Activated CD4-positive, alpha-beta T cell treated with anti-CD3 and anti-CD28 coated beads for 4 hours (primary cell): Measurements from ENCODE around the gene C21orf58.
"Not testable (repeated sequence)": the region's sequence is repeated elsewhere in the genome, so short reads cannot be mapped to it uniquely, and the experiment has no call there.

ENCODE experiments used
- DNase-seq, 2 donors: peaks; one replicate each; pipeline ENCODE4 v3.0.0-alpha.2; 2020

C21orf58 gene

GRCh38 chr21:46322351-46323226 is 1.1 kb downstream of the C21orf58 start:
- no peak for DNase-seq

- DNase-seq: no peak
These were observed 3.3 kb downstream of the C21orf58 start for GRCh38 chr21:46320331-46320801.

GRCh38 chr21:46319186-46319585 is 4.5 kb downstream of the C21orf58 start:
- DNase-seq: no peak

GRCh38 chr21:46318464-46318845 is 5.2 kb downstream of the C21orf58 start:
- no peak for DNase-seq

GRCh38 chr21:46317710-46318463 is 5.8 kb downstream of the C21orf58 start:
- no peak for DNase-seq

- no peak for DNase-seq
These were observed 6.9 kb downstream of the C21orf58 start for GRCh38 chr21:46316708-46317324.

GRCh38 chr21:46314441-46315020 is 9.1 kb downstream of the C21orf58 start:
- DNase-seq: no peak

GRCh38 chr21:46312949-46313348 is 10.7 kb downstream of the C21orf58 start:
- no peak for DNase-seq

- DNase-seq: no peak
These were observed 12.1 kb downstream of the C21orf58 start for GRCh38 chr21:46311568-46311967.

- not testable (repeated sequence) for DNase-seq
These were observed 13.4 kb downstream of the C21orf58 start for GRCh38 chr21:46310260-46310659.

- DNase-seq: no peak
These were observed 15.2 kb downstream of the C21orf58 start for GRCh38 chr21:46308431-46308830.

- no peak for DNase-seq
These were observed 16.0 kb downstream of the C21orf58 start for GRCh38 chr21:46307625-46308024.

GRCh38 chr21:46304955-46305354 is 18.7 kb downstream of the C21orf58 start:
- no peak for DNase-seq

GRCh38 chr21:46304437-46304836 is 19.2 kb downstream of the C21orf58 start:
- no peak for DNase-seq

GRCh38 chr21:46301759-46302158 is 21.9 kb downstream of the C21orf58 start:
- DNase-seq: no peak

- DNase-seq: no peak
These were observed 24.5 kb downstream of the C21orf58 start for GRCh38 chr21:46299167-46299566.

- DNase-seq: no peak
These were observed 26.1 kb downstream of the C21orf58 start for GRCh38 chr21:46297338-46298271.

- DNase-seq: peak; percentile 56 to 65
These were observed 27.5 kb downstream of the C21orf58 start for GRCh38 chr21:46295996-46296752.

GRCh38 chr21:46295177-46295770 is 28.4 kb downstream of the C21orf58 start:
- DNase-seq: no peak

- DNase-seq: no peak
These were observed 29.0 kb downstream of the C21orf58 start for GRCh38 chr21:46294647-46295176.
